ENCODE data around the gene CCDC15.

DNA sequence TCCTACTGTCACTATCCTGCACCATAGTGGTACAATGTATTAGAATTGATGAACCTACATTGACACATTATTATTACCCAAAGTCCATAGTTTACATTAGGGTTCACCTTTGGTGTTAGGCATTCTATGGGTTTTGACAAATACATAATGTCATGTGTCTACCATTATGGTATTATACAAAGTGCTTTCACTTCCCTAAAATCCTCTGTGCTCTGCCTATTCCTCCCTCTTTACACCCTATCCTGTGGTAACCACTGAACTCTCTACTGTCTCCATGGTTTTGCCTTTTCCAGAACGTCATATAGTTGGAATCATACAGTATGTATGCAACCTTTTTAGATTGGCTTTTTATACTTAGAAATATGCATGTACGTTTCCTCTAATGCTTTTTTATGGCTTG lies 51.5 kb downstream of the CCDC15 start:
- TF ChIP-seq POLR2AphosphoS5 (IDR thresholded peaks at IDR 0.05) (no peak), POLR2A (IDR thresholded peaks at IDR 0.05) (no peak)

Measured in suprapubic skin (tissue), 4 donors.